Activated CD4-positive, alpha-beta memory T cell treated with anti-CD3 and anti-CD28 coated beads, Interleukin-2, amount 10 ng/mL, durations not matched to agents 7 days and 5 days (primary cell): Measurements from ENCODE around the gene RASL10B. TPM values are rescaled to one million over a fixed set of nuclear protein-coding genes. Genes with fewer than 3 reads are reported as not detected.

Experiments
- CTCF ChIA-PET: fragments of 350-600 bp; sonication (Branson Sonifier 250); formaldehyde crosslinking; loops from one replicate; lab custom pipeline; 2021; ENCODE audit warnings: antibody characterized with exemption, inconsistent platforms; lab: Charles Lee
- POLR2A ChIA-PET: fragments of 350-600 bp; sonication (Branson Sonifier 250); formaldehyde crosslinking; loops from one replicate; lab custom pipeline; 2021; ENCODE audit warnings: antibody characterized with exemption; lab: Charles Lee
- DNase-seq: peaks from one replicate; pipeline ENCODE4 v3.0.0-alpha.2; 2020
- H3K27ac Mint-ChIP-seq: one replicate; pipeline ENCODE4 v1.8.0; 2021; ENCODE audit warnings: mild to moderate bottlenecking, mixed read lengths
- H3K27me3 Mint-ChIP-seq: one replicate; pipeline ENCODE4 v1.8.0; 2021; ENCODE audit warnings: mixed read lengths
- H3K36me3 Mint-ChIP-seq: one replicate; pipeline ENCODE4 v1.8.0; 2021; ENCODE audit warnings: low read depth, mixed read lengths
- H3K4me1 Mint-ChIP-seq: one replicate; pipeline ENCODE4 v1.8.0; 2021; ENCODE audit warnings: mixed read lengths
- H3K4me3 Mint-ChIP-seq: one replicate; pipeline ENCODE4 v1.8.0; 2021; ENCODE audit warnings: mild to moderate bottlenecking, mixed read lengths
- H3K9me3 Mint-ChIP-seq: one replicate; pipeline ENCODE4 v1.8.0; 2021; ENCODE audit warnings: mixed read lengths
- total RNA-seq, 2 experiments: library from RNA; stranded (reverse); gene quantifications; one replicate each; pipeline ENCODE4 v1.2.3, GENCODE V29; 2021

The RASL10B gene
- total RNA-seq, 2 experiments from 2014 or later: 0.08 to 0.33 TPM

GRCh38 chr17:35725802-35726126 is 5.7 kb upstream of the RASL10B start:
- ChIA-PET CTCF (no interaction called here), POLR2A (no interaction called here)
- H3K36me3 Mint-ChIP-seq: peaks cover 42% of the 10 kb centered on the region
- H3K9me3 Mint-ChIP-seq: no peaks in the 10 kb centered on the region
- no peaks in the 10 kb centered on the region for H3K4me1 Mint-ChIP-seq
- no peak for DNase-seq
- H3K27me3 Mint-ChIP-seq: peaks cover 4% of the 10 kb centered on the region
- no peak overlapping the region for H3K4me3 Mint-ChIP-seq
- no peak overlapping the region for H3K27ac Mint-ChIP-seq

DNA sequence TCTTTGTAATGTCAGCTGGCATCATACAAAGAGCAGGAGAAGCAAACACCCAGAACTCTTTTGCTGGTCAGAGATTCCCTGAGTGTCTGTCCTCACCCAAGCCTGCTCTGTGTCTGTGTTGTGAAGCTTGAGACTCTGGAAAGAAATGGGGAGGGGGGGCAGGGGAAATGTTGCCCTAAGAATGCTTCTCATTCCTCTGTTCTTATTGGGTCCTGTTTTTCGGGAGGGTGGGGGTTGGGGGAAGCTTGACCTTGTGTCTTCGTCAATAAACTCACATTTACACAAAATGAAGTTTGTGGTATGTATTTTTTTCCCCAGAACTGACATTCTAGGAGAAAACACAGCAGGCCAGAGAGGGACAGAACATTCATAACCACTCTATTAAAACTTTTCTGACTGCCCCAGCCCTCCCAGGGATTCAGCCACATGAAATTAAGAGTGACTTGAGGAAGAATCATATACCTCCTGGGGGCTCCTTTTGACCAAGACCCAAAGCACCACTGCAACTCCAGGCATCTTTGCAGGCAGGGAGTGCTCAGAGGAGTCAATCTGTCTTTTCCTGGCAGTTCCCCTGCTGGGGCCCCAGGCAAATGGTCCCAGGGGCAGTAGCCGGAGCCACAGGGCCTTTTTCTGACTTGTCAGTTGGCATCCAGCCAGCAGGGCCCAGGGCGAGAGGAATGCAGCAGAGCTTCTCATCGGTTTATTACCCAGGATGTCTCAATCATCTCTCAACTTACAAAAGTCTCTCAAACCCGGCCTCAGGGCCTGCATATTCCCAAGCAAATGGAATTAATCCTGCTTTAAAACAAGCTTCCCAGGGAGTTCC is 5.1 kb upstream of the RASL10B start:
- Mint-ChIP-seq H3K27ac (no peak overlapping the region), H3K4me3 (no peak overlapping the region), H3K36me3 (peaks cover 43% of the 10 kb centered on the region), H3K4me1 (peaks cover 4% of the 10 kb centered on the region), H3K27me3 (peaks cover 10% of the 10 kb centered on the region), H3K9me3 (no peaks in the 10 kb centered on the region)
- POLR2A ChIA-PET: no interaction called here
- CTCF ChIA-PET: interaction anchor here (2.0 kb wide), 1 partner anchor 38 kb away, joined by 6 read pairs; no protein-coding TSS in a partner anchor
- DNase-seq: no peak

DNA sequence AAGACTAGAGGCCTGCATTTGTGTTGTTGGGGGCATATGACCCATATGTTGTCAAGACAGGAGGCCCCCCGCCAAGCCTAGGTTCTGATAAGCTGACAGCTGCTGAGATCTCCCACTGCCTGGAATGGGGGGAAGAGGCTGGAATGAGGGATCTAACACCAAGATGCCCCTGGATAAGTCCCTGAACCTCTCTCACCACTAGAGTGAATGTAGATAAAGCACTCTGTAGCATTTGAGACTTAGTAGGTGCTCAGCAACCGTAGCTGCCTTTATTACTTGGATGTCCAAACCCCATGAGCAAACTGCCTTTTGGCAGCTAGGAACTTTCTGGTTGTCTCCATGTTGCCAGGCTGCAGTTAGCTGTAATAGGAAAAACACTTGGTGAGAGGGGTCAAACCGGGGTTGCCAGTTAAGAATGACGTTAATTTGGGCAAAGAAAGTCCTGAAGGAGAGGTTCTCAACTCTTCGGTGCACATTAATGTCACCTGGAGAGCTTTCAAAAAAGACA is 4.4 kb upstream of the RASL10B start:
- H3K4me1 Mint-ChIP-seq: peaks cover 4% of the 10 kb centered on the region
- no peaks in the 10 kb centered on the region for H3K9me3 Mint-ChIP-seq
- DNase-seq: no peak
- no peak overlapping the region for H3K4me3 Mint-ChIP-seq
- CTCF ChIA-PET: interaction anchor here (2.0 kb wide), 1 partner anchor 37 kb away, joined by 6 read pairs; no protein-coding TSS in a partner anchor
- no peak overlapping the region for H3K27ac Mint-ChIP-seq
- H3K36me3 Mint-ChIP-seq: peaks cover 43% of the 10 kb centered on the region
- POLR2A ChIA-PET: no interaction called here
- peaks cover 11% of the 10 kb centered on the region for H3K27me3 Mint-ChIP-seq

DNA sequence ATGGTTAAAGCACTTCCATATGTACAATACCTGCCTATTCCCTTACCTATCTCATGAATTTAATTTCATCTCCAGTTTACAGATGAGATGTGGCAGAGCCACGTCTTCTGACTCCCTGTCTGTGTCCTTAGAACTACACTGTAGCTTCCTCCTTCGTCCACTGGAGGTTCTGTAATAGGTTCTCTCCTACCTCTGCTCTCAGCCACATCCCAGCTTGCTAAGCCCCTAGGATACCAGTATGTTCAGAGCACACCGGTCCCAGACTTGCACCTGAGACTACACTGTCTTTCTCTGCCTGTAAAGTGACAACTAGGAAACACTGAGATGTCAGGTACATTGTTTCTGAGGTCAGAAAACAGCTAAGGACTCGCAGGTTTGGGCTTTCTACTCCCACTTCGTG is 3.8 kb upstream of the RASL10B start:
- H3K36me3 Mint-ChIP-seq: peaks cover 43% of the 10 kb centered on the region
- DNase-seq: no peak
- CTCF ChIA-PET: interaction anchor here (1.0 to 2.0 kb wide), 2 partner anchors 19 to 36 kb away, joined by 3 to 6 read pairs; no protein-coding TSS in a partner anchor
- no peak overlapping the region for H3K27ac Mint-ChIP-seq
- no peak overlapping the region for H3K4me3 Mint-ChIP-seq
- peaks cover 6% of the 10 kb centered on the region for H3K4me1 Mint-ChIP-seq
- POLR2A ChIA-PET: no interaction called here
- H3K9me3 Mint-ChIP-seq: no peaks in the 10 kb centered on the region
- peaks cover 17% of the 10 kb centered on the region for H3K27me3 Mint-ChIP-seq

GRCh38 chr17:35728551-35728950 is 2.9 kb upstream of the RASL10B start:
- H3K27ac Mint-ChIP-seq: no peak overlapping the region
- H3K9me3 Mint-ChIP-seq: no peaks in the 10 kb centered on the region
- H3K4me3 Mint-ChIP-seq: no peak overlapping the region
- ChIA-PET CTCF (interaction anchor here (1.0 kb wide), 1 partner anchor 18 kb away, joined by 3 read pairs; no protein-coding TSS in a partner anchor), POLR2A (no interaction called here)
- H3K27me3 Mint-ChIP-seq: peaks cover 24% of the 10 kb centered on the region
- H3K4me1 Mint-ChIP-seq: peaks cover 6% of the 10 kb centered on the region
- peaks cover 41% of the 10 kb centered on the region for H3K36me3 Mint-ChIP-seq
- no peak for DNase-seq

DNA sequence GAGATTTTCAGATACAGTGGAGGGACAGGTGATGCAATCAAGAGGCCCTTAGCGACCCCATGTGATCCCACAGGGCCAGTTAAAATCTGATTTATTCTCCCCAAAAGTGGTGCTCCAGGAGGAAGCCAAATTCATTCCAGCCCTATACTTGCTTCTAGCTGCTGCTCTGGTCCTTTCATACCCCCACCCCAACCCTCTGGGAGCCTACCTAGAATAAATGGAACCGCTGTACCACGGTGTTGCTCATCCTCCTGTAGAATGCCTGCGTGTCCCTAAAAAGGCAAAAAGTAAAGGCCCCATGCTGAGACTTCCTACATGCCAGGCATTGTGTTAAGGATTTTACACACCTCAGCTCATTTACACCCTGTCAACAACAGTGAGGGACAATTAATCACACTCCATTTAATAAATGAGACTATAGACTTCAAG is 2.0 kb upstream of the RASL10B start:
- Mint-ChIP-seq H3K27ac (no peak overlapping the region), H3K4me1 (peaks cover 6% of the 10 kb centered on the region), H3K36me3 (peaks cover 32% of the 10 kb centered on the region), H3K27me3 (peaks cover 24% of the 10 kb centered on the region), H3K4me3 (no peak overlapping the region), H3K9me3 (no peaks in the 10 kb centered on the region)
- no peak for DNase-seq
- POLR2A ChIA-PET: no interaction called here
- CTCF ChIA-PET: no interaction called here

DNA sequence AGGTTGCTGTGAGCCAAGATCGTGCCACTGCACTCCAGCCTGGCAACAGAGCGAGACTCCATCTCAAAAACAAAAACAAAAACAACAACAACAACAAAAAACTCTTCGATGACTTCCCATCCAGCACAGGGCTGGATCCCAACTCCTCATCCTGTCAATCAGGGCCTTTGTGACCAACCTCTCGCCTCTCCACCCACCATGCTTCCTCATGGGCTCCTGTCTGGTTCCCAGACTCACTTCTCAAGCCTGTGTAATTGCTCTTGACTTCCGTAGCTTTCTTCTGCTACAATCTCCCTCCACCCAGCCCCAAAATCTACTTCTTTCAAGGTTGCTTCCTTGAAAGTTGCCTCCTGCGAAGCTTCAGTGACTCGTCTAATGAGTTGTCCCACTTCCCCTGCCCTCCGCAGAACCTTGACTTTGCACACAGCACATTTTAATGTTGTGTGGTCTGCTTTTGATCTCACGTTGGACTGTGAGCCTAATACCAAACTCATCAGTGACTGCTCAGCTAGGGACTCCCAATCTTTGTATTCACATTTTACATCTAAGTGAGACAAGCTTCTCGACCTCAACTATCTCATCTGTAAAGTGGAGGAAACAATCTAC is 936 bp upstream of the RASL10B start:
- Mint-ChIP-seq H3K27ac (no peak overlapping the region), H3K4me1 (peaks cover 6% of the 10 kb centered on the region), H3K4me3 (no peak overlapping the region), H3K36me3 (peaks cover 21% of the 10 kb centered on the region), H3K27me3 (peaks cover 24% of the 10 kb centered on the region), H3K9me3 (no peaks in the 10 kb centered on the region)
- no peak for DNase-seq
- ChIA-PET POLR2A (interaction anchor here (0.6 kb wide), 1 partner anchor 194 kb away, joined by 3 read pairs; no protein-coding TSS in a partner anchor), CTCF (interaction anchor here (1.3 to 1.5 kb wide), 2 partner anchors 17 to 34 kb away, joined by 3 to 7 read pairs; no protein-coding TSS in a partner anchor)

DNA sequence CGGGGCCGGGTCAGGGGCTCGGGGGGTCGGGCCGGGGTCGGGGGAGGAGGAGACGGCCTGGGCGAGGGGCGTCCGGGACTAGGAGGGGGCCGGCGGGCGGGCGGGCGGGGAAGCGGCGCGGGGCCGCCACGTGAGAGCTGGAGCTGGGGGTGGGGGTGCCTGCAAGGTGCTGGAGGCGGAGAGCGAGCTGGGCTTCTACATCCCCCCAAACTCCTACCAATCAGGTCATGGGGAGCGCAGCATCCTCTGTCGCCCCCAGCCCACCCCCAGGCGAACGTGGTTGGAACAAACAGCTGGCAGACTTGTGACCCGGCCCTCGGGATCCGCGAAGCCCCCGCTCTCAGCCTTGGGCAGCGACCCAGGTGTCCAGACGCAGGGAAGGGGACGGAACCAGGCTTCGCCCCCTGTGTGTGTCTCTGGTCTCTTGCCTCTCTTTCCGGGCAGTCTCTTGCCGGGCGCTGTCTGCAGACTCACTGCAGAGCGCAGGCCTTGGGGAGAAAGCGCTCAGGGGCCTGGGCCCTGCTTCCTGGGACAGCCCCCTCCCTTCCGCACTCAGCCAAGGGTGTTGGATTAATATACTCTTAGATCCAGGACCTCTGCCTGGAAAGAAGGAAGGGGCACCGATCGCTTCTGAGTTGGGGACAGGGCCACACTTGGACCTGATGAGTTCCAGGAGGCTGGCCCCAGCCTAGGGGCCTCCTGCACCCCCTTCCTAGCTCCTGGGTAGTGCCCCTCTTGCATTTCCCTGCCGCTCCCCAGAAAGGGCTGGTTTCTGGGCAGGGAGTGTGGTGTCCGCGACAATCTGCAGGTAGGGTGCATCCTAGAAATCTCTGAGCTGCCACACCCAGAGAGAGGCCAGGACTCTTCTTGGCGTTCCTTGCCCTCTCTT is 722 bp downstream of the RASL10B start:
- CTCF ChIA-PET: interaction anchor here (1.3 to 1.5 kb wide), 2 partner anchors 15 to 32 kb away, joined by 3 to 7 read pairs; no protein-coding TSS in a partner anchor
- Mint-ChIP-seq H3K9me3 (no peaks in the 10 kb centered on the region), H3K4me1 (peaks cover 6% of the 10 kb centered on the region), H3K27ac (no peak overlapping the region), H3K36me3 (peaks cover 15% of the 10 kb centered on the region), H3K4me3 (no peak overlapping the region), H3K27me3 (peaks cover 24% of the 10 kb centered on the region)
- POLR2A ChIA-PET: interaction anchor here (1.1 kb wide), 1 partner anchor 10 kb away, joined by 3 read pairs; no protein-coding TSS in a partner anchor
- DNase-seq: no peak

DNA sequence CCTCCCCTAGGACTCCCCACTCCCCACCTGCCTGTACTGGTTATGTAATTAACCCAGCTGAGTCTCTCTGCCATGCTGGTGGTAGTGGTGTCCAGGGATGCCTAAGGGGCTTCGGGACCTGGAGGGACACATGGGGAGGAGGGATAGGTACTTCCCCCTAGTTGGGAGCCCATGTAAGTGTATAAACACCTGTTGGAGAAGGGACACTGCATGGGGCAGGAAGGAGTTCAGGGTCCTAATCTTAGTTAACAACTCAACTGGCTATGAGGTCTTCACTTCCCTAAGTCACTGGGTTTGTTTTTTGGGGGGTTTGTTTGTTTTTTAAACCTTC is 1.3 kb downstream of the RASL10B start:
- POLR2A ChIA-PET: no interaction called here
- no peaks in the 10 kb centered on the region for H3K9me3 Mint-ChIP-seq

GRCh38 chr17:35733366-35733765 is 1.9 kb downstream of the RASL10B start:
- POLR2A ChIA-PET: no interaction called here

More for the DNA sequence above, 1.3 kb downstream of the RASL10B start:
- Mint-ChIP-seq H3K4me3 (no peak overlapping the region), H3K27ac (no peak overlapping the region), H3K27me3 (peaks cover 24% of the 10 kb centered on the region), H3K4me1 (peaks cover 6% of the 10 kb centered on the region), H3K36me3 (peaks cover 10% of the 10 kb centered on the region)
- DNase-seq: no peak
- CTCF ChIA-PET: no interaction called here

DNA sequence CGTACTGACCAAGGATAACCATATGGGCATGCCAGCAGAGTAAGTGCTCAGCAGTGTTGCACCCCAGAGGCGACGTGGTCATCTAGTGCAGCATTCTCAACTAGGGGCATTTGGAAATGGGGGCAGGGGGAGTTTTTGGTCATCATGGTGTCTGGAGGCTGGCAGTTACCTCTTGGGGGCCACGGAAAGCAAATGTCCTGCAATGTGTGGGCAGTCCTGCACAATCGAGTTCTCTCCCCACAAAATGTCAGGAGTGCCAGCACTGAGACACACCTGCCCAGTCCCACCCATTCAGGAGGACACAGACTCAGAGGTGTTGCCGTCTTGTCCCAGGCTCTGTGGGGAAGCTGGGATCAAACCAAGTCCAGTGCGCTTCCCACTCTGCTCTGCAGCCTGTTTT is 3.0 kb downstream of the RASL10B start:
- no peak overlapping the region for H3K27ac Mint-ChIP-seq
- H3K27me3 Mint-ChIP-seq: peaks cover 28% of the 10 kb centered on the region
- DNase-seq: no peak
- H3K9me3 Mint-ChIP-seq: no peaks in the 10 kb centered on the region
- H3K4me3 Mint-ChIP-seq: no peak overlapping the region
- H3K4me1 Mint-ChIP-seq: peaks cover 6% of the 10 kb centered on the region
- ChIA-PET CTCF (no interaction called here), POLR2A (no interaction called here)
- peaks cover 6% of the 10 kb centered on the region for H3K36me3 Mint-ChIP-seq

More at GRCh38 chr17:35733366-35733765, 1.9 kb downstream of the RASL10B start:
- H3K36me3 Mint-ChIP-seq: peaks cover 6% of the 10 kb centered on the region
- no peak for DNase-seq
- H3K27ac Mint-ChIP-seq: no peak overlapping the region
- CTCF ChIA-PET: no interaction called here
- H3K4me1 Mint-ChIP-seq: peaks cover 6% of the 10 kb centered on the region
- H3K4me3 Mint-ChIP-seq: no peak overlapping the region
- no peaks in the 10 kb centered on the region for H3K9me3 Mint-ChIP-seq
- peaks cover 24% of the 10 kb centered on the region for H3K27me3 Mint-ChIP-seq

DNA sequence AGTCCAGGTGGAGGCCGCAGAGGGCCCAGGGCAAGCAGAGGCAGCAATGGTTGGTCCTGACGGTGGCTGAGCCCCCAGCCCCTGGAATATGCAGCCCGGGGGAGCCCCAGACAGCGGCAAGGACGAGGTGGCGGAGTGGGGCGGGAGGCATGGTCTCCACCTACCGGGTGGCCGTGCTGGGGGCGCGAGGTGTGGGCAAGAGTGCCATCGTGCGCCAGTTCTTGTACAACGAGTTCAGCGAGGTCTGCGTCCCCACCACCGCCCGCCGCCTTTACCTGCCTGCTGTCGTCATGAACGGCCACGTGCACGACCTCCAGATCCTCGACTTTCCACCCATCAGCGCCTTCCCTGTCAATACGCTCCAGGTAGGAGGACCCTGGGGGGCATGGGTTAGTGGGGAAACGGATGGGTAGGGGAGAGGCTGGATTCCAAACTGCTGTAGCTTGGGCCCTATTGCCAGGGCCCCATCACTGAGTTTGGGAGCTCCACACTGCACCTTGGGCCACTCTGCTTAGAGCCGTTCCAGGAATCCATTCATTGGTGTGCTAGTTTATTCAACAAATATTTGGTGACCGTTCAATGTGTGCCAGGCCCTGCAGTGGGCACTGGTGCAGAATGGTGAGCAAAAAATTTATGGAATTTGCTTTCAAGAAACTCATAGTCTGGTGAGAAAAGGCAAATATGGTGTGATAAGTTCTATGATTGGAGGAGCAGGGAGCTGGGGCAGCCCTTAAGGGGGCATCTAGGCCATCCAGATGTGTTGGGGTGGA is 3.8 kb downstream of the RASL10B start:
- Mint-ChIP-seq H3K27ac (no peak overlapping the region), H3K4me1 (peaks cover 6% of the 10 kb centered on the region), H3K9me3 (no peaks in the 10 kb centered on the region), H3K36me3 (peaks cover 6% of the 10 kb centered on the region), H3K4me3 (no peak overlapping the region), H3K27me3 (peaks cover 36% of the 10 kb centered on the region)
- ChIA-PET CTCF (interaction anchor here (1.5 kb wide), 1 partner anchor 12 kb away, joined by 4 read pairs; no protein-coding TSS in a partner anchor), POLR2A (no interaction called here)
- DNase-seq: no peak
